ACC112 (cell line): ENCODE measurements around the gene BAX.

Experiments
- H2AFZ ChIP-seq: fragments of 200-600 bp; sonication (generic); one replicate; pipeline ENCODE4 v1.6.0; 2017; ENCODE audit warnings: antibody characterized with exemption, low read length; ENCODE audit not compliant: unreplicated experiment
- H3K27ac ChIP-seq: fragments of 200-600 bp; sonication (generic); 2 replicates; pipeline ENCODE4 v1.5.1; 2014; ENCODE audit warnings: low read depth, mild to moderate bottlenecking, antibody characterized with exemption, low read length, moderate library complexity
- H3K27me3 ChIP-seq: fragments of 200-600 bp; sonication (generic); 2 replicates; pipeline ENCODE4 v1.6.1; 2014; ENCODE audit warnings: mild to moderate bottlenecking, antibody characterized with exemption, low read length, moderate library complexity, mixed read lengths; ENCODE audit not compliant: insufficient read depth
- H3K36me3 ChIP-seq: fragments of 200-600 bp; sonication (generic); 2 replicates; pipeline ENCODE4 v1.6.1; 2016; ENCODE audit warnings: mild to moderate bottlenecking, antibody characterized with exemption, low read length, moderate library complexity, mixed read lengths; ENCODE audit not compliant: insufficient read depth
- H3K4me1 ChIP-seq: fragments of 200-600 bp; sonication (generic); one replicate; pipeline ENCODE4 v1.6.1; 2016; ENCODE audit warnings: low read length, mixed read lengths; ENCODE audit not compliant: insufficient read depth, unreplicated experiment, control insufficient read depth
- H3K4me3 ChIP-seq: fragments of 200-600 bp; sonication (generic); 2 replicates; pipeline ENCODE4 v1.5.1; 2014; ENCODE audit warnings: mild to moderate bottlenecking, low read depth, low read length
- H3K79me2 ChIP-seq: fragments of 200-600 bp; sonication (generic); one replicate; pipeline ENCODE4 v1.6.0; 2016; ENCODE audit warnings: low read length; ENCODE audit not compliant: control insufficient read depth, unreplicated experiment, insufficient read depth

BAX gene

DNA sequence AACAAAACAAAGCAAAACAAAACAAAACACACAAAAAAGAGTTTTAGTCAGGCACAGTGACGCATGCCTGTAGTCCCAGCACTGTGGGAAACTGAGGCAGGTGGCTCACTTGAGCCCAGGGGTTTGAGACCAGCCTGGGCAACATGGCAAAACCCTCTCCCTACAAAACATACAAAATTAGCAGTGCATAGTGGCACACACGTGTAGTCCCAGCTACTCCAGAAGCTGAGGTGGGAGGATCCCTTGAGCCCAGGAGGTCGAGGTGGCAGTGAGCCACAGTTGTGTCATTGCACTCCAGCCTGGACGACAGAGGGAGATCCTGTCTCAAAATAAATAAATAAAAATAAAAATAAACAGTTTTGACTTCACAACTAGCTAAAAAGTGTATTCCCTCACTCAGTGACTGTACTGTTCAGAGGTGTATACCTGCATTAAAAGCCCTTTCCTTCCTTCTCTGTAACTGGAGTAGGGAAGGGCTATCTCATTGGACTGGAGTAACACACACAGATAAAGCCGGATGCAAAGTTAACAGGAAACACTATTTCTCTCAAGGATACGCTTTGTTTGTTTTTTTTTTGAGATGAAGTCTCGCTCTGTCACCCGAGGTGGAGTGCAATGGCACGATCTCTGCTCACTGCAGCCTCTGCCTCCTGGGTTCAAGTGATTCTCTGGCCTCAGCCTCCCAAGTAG lies 3.7 kb upstream of the BAX start:
- Histone ChIP-seq H3K79me2 (peaks cover 11% of the 10 kb centered on the region), H3K4me3 (no peak overlapping the region), H3K36me3 (no peaks in the 10 kb centered on the region), H3K27ac (no peak overlapping the region), H2AFZ (no peak overlapping the region), H3K27me3 (no peaks in the 10 kb centered on the region), H3K4me1 (peaks cover 2% of the 10 kb centered on the region)

DNA sequence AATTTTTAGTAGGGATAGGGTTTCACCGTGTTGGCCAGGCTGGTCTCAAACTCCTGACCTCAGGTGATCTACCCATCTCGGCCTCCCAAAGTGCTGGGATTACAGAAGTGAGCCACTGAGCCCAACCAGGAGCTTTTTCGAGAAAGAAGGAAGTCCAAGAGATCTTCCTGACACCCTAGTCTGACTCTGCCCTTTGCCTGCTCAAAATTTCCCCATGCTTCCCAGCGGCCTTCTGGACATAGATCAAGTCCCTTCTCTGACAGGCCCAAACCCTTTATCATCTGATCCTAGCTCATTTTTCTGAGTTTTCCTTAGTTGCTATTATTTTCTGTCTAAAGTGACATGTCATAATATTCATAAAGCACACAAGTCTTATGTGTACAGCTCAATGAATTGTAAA lies 1.5 kb upstream of the BAX start:
- H2AFZ ChIP-seq, result no peak overlapping the region
- no peak overlapping the region for H3K4me3 ChIP-seq
- no peak overlapping the region for H3K27ac ChIP-seq
- no peaks in the 10 kb centered on the region for H3K27me3 ChIP-seq
- peaks cover 15% of the 10 kb centered on the region for H3K79me2 ChIP-seq
- H3K4me1 ChIP-seq, result peaks cover 3% of the 10 kb centered on the region
- H3K36me3 ChIP-seq, result 0 out of 2 replicates have a peak, but pooled peaks cover 5% of the 10 kb centered on the region

DNA sequence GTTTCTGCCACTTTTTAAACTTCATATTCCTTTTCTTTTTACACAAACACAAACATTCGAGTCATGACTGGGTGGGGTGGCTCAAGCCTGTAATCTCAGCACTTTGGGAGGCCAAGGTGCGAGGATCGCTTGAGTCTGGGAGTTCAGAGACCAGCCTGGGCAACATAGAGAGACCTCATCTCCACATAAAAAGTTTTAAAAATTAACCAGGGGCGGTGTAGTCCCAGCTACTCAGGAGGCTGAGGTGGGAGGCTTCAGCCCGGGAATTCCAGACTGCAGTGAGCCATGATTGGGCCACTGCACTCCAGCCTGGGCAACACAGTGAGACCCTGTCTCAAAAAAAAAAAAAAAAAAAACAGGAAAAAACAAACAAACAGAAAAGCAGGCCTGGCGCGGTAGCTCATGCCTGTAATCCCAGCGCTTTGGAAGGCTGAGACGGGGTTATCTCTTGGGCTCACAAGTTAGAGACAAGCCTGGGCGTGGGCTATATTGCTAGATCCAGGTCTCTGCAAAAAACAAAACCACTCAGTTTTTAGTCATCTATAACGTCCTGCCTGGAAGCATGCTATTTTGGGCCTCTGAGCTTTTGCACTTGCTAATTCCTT lies 583 bp upstream of the BAX start:
- H3K4me1 ChIP-seq, result peaks cover 3% of the 10 kb centered on the region
- H3K4me3 ChIP-seq, result peak overlapping the region; percentile 84
- 0 out of 2 replicates have a peak, but pooled peaks cover 5% of the 10 kb centered on the region for H3K36me3 ChIP-seq
- no peaks in the 10 kb centered on the region for H3K27me3 ChIP-seq
- peaks cover 15% of the 10 kb centered on the region for H3K79me2 ChIP-seq
- H2AFZ ChIP-seq, result peak overlapping the region; percentile 80
- no peak overlapping the region for H3K27ac ChIP-seq

DNA sequence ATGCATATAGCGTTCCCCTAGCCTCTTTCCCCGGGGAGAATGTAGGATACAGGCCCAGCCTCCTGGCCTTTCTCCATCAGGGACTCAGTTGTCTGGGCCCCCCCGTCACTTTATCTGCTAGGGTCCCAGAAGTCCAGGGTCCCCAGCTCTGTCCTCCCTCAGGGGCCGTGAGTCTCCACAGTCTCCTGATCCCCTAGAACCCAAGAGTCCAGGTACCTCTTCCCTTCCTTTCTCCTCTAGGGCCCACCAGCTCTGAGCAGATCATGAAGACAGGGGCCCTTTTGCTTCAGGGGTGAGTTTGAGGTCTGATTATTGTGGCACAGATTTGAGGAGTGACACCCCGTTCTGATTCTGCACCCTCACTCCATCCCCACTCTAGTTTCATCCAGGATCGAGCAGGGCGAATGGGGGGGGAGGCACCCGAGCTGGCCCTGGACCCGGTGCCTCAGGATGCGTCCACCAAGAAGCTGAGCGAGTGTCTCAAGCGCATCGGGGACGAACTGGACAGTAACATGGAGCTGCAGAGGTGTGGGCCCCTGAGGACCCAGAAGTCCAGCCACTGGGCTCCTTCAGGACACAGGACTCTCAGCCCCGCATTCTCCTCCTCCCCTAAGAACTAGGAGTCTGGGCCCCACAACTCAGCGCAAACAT lies 758 bp downstream of the BAX start:
- Histone ChIP-seq H3K27me3 (no peaks in the 10 kb centered on the region), H3K4me1 (peaks cover 3% of the 10 kb centered on the region), H3K36me3 (0 out of 2 replicates have a peak, but pooled peaks cover 5% of the 10 kb centered on the region), H2AFZ (no peak overlapping the region), H3K79me2 (peaks cover 15% of the 10 kb centered on the region), H3K4me3 (peak overlapping the region; percentile 84), H3K27ac (peak overlapping the region; percentile 76)

DNA sequence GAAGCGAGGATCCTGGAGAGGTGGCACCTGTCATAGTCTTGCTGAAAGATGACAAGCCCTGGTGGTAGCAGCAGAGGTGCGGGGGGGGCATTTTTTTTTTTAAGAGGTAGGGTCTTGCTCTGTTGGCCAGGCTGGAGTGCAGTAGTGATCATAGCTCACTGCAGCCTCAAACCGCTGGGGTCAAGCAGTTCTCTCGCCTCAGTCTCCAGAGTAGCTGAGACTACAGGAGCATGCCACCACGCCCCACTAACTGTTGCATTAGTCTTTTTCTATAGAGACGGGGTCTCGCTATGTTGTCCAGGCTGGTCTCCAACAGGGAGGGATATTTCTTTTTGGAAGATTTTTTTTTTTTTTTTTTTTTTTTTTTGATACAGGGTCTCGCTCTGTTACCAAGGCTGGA lies 3.3 kb downstream of the BAX start:
- Histone ChIP-seq H2AFZ (no peak overlapping the region), H3K27ac (no peak overlapping the region), H3K27me3 (no peaks in the 10 kb centered on the region), H3K36me3 (0 out of 2 replicates have a peak, but pooled peaks cover 5% of the 10 kb centered on the region), H3K79me2 (peaks cover 15% of the 10 kb centered on the region), H3K4me1 (peaks cover 7% of the 10 kb centered on the region), H3K4me3 (no peak overlapping the region)

DNA sequence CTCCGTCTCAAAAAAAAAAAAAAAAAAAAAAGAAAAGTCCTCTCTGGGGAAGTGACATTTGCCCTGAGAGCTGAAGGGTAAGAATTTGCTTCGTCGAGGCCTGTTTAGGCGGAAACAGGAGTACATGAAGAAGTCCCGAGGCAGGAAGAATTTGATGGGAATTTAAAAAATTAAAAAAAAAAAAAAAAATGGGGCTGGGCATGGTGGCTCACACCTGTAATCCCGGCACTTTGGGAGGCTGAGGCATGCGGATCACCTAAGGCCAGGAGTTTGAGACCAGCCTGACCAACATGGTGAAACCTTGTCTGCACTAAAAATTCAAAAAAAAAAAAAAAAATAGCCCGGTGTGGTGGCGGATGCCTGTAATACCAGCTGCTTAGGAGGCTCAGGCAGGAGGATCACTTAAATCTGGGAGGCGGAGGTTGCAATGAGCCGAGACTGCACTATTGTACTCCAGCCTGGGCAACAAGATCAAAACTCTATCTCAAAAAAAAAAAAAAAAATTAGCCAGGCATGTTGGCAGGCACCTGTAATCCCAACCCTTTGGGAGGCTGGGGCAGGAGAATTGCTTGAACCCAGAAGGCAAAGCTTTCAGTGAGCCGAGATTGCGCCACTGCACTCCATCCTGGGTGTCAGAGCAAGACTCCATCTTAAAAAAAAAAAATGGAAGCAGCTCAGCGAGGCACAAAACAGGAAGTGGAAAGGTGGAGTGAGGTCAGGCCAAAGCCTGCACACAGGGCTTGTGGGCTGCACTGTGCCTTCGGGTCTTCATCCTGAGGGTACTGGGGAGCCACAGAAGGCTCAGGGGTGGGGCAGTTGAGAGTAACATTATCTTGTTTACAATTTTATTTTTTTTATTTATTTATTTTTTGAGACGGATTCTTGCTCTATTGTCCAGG lies 4.9 kb downstream of the BAX start:
- Histone ChIP-seq H2AFZ (no peak overlapping the region), H3K27me3 (no peaks in the 10 kb centered on the region), H3K4me1 (peaks cover 22% of the 10 kb centered on the region), H3K27ac (no peak overlapping the region), H3K36me3 (0 out of 2 replicates have a peak, but pooled peaks cover 5% of the 10 kb centered on the region), H3K79me2 (peaks cover 15% of the 10 kb centered on the region), H3K4me3 (no peak overlapping the region)

DNA sequence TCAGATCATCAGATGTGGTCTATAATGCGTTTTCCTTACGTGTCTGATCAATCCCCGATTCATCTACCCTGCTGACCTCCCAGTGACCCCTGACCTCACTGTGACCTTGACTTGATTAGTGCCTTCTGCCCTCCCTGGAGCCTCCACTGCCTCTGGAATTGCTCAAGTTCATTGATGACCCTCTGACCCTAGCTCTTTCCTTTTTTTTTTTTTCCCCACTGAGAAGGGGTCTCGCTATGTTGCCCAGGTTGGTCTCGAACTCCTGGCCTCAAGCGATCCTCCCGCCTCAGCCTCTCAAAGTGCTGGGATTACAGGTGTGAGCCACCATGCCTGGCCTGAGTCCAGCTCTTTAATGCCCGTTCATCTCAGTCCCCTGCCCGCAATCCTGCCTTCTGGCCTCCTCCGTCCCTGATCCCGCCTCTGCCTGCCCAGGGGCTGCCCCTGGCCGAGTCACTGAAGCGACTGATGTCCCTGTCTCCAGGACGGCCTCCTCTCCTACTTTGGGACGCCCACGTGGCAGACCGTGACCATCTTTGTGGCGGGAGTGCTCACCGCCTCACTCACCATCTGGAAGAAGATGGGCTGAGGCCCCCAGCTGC lies 6.5 kb downstream of the BAX start:
- Histone ChIP-seq H2AFZ (no peak overlapping the region), H3K79me2 (peaks cover 12% of the 10 kb centered on the region), H3K27ac (no peak overlapping the region), H3K36me3 (peaks cover 13% of the 10 kb centered on the region), H3K27me3 (no peaks in the 10 kb centered on the region), H3K4me1 (peaks cover 21% of the 10 kb centered on the region), H3K4me3 (no peak overlapping the region)

DNA sequence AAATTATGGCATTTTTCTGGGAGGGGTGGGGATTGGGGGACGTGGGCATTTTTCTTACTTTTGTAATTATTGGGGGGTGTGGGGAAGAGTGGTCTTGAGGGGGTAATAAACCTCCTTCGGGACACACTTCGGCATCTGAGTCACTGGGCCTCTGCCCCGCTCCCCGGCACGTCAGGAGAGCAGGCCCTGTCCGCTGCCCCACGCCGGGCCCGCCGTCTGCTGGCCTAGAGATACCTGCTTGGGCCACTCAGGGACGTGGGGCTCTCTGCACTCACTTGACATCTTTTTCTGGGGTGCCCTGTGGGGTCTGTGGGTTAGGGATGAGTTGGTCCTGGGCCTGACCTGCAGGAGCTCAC lies 7.0 kb downstream of the BAX start:
- Histone ChIP-seq H3K27ac (no peak overlapping the region), H3K4me1 (peaks cover 21% of the 10 kb centered on the region), H3K36me3 (peaks cover 16% of the 10 kb centered on the region), H3K27me3 (no peaks in the 10 kb centered on the region), H3K4me3 (no peak overlapping the region), H3K79me2 (peaks cover 15% of the 10 kb centered on the region), H2AFZ (no peak overlapping the region)

DNA sequence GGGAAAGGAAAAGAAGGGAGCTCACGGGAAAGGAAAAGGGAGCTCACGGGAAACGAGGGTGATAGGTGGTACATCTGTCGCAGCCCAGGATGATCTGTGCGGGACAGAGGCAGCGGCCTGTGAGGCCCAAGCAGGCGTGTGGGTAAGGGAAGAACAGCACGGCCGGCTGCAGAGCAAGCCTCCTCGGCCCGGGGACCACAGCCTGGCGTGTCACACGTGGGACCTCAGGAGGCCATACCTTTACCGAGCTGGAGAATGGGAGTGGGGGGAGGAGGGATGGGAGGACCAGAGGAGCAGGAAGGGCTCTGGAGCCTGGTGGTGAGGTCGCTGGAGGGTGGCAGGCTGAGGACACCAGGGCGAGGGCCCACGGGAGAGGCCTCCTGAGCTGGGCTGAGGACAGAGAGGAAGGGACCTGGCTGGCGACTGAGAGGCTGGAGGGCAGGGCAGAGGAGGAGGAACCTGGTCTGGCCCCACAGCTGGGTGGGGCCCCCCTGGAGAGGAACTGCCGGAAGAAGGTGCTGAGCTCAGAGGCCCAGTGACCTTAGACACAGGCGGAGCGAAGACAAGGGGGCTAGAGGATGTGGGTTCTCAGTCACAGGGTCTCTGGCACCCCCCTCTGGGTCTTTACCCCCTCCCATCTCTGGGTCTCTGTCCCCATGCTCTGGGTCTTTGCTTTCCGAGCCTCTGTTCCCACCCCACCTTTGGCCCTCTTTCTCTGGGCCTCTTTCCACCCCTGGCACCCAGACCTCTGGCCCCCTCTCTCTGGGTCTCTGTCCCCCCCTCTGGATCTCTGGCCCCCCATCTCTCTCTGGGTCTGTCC lies 7.6 kb downstream of the BAX start:
- Histone ChIP-seq H3K4me3 (no peak overlapping the region), H3K79me2 (peaks cover 19% of the 10 kb centered on the region), H2AFZ (no peak overlapping the region), H3K27me3 (no peaks in the 10 kb centered on the region), H3K4me1 (peaks cover 21% of the 10 kb centered on the region), H3K27ac (peak overlapping the region; percentile 85), H3K36me3 (peaks cover 19% of the 10 kb centered on the region)
